Nucleus accumbens (tissue), 56 donors: Measurements from ENCODE around the gene GPR152.
"Not testable (repeated sequence)": the region's sequence is repeated elsewhere in the genome, so short reads cannot be mapped to it uniquely, and the experiment has no call there.

Experiments
- DNase-seq, 56 donors: peaks; one replicate each; lab custom pipeline; 2025; lab: John Stamatoyannopoulos, UW

GPR152 gene

DNA sequence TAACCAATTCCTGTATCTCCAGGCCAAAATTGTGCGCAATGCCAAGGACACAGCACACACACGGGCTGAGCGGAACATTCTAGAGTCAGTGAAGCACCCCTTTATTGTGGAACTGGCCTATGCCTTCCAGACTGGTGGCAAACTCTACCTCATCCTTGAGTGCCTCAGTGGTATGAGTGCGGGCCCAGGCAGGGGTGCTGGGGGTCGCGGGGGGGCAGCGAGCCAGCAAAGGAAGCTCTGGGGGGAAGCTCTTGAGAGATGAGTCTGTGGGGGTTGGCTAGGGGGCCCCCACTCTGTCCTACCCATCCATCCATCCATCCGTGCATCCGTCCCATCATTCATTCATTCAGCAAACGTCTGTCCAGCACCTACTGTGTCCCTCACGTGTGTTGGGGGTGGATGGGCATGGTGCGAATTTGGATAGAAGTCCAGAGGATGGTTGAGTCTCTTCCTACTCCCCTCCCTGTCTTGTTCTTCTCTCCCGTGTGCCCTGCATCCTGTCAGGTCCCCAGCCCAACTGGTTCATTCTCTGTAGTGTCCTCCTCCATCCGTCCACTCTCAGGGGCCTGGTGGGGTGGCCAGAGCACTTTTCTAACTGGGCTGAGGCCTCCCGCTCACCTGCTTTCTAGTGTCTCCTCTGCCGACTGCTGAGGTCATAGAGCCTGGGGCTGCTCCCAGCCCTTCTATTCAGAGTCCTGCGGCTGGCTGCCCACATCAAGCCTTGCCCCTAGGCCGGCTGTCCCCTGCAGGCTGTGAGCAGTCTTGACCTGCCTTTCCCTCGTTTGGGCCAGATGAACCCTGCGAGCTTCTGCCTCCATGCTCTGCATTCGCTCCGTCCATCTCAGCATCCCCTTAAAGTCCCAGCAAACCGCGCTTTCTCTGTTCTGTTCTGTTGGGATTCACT, 20.9 kb downstream of the GPR152 start:
- DNase-seq = no peak

GRCh38 chr11:67429722-67430121, 22.8 kb downstream of the GPR152 start:
- no peak for DNase-seq

- DNase-seq = no peak
These were observed 23.4 kb downstream of the GPR152 start for GRCh38 chr11:67429038-67429668.

- peak; percentile 82 to 99 (median 96) for DNase-seq
These were observed 24.2 kb downstream of the GPR152 start, which contains the start of gene RPS6KB2 for GRCh38 chr11:67428052-67429001. TSS of gene RPS6KB2 (plus strand) at chr11:67428494. CDS start at chr11:67428546, 52 bp downstream.

DNA sequence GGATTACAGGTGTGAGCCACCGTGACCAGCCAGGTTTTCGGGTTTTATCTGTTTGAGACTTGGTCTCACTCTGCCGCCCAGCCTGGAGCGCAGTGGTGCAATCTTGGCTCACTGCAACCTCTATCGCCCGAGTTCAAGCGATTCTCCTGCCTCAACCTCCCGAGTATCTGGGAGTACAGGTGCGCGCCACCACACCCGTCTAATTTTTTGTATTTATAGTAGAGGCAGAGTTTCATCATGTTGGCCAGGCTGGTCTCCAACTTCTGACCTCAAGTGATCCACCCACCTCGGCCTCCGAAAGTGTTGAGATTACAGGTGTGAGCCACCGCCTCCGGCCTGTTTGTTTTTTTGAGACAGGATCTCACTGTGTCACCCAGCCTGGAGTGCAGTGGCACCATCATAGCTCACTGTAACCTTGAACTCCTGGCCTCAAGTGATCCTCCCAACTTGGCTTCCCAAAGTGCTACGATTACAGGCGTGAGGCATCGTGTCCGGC, 25.1 kb downstream of the GPR152 start:
- DNase-seq = not testable (repeated sequence)

GRCh38 chr11:67423891-67424613, 28.5 kb downstream of the GPR152 start:
- no peak for DNase-seq

- DNase-seq = no peak
These were observed 29.1 kb downstream of the GPR152 start for GRCh38 chr11:67423466-67423865.

DNA sequence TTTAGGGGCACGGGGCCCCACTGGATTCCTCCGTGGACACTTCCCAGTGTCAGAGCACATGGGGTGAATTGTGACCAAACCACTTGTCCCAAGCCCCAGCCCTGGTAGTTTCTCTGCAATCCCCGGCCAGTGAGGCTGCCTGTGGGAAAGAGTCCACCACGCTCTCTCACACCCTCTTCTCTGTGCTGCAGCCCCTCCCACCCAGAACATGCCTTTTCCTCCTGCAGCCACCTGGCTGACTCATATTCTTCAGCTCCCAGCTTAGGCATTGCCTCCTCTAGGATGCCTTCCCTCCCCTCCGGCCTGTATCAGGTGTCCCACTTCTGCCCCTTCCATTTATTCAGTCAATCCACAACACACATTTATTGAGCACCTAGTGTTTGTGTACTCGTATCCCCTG, 29.6 kb downstream of the GPR152 start:
- DNase-seq = no peak

DNA sequence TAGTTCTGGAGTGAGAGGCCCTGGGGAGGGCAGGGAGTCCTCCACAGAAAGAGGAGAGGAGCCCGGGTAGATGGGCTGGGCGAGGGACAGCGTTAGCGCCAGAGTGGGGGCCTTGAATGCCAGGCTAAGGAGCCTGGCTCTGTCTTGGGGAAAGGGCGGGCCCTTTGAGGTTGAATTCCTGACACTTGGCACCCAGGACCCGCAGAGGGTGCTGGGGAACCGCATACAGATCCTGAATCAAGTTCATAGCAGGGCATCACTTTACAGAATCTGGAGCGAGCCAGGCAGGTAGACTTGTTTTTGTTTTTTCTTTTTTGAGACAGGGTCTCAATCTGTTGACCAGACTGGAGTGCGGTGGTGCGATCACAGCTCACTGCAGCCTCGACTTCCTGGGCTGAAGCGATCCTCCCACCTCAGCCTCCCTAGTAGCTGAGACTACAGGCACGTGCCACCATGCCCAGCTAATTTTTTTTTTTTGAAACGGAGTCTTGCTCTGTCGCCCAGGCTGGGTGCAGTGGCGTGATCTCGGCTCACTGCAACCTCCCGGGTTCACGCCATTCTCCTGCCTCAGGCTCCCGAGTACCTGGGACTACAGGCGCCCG, 31.0 kb downstream of the GPR152 start:
- no peak for DNase-seq

DNA sequence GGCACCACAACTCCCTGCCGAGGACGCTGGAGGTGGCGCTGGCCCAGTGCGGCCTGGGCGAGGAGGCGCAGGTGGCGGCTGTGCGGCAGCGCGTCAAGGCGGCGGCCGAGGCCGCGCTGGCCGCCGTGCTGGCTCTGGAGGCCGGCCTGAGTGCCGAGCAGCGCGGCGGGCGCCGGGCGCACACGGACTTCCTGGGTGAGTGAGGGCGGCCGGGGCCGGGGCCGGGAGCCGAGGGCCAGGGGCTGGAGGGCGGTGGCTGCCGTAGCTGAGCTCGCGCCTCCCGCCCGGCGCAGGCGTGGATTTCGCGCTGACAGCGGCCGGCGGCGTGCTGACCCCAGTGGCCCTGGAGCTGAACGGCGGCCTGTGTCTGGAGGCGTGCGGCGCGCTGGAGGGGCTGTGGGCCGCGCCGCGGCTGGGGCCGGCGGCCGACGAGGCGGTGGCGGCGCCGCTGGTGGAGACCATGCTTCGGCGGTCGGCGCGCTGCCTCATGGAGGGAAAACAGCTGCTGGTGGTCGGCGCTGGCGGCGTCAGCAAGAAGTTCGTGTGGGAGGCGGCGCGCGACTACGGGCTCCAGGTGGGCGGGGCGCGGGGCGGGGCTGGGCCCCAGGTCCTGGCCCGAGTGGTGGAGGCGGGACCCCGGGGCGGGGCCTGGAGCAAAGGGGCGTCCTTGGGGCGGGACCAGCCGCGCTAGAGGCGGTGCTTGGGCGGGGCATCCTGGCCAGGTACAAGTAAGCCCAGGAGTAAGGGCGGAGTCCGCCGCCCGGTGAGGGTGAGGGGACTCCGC, 31.7 kb downstream of the GPR152 start:
- peak; percentile 44 to 96 (median 85) for DNase-seq

- DNase-seq = no peak
These were observed 32.3 kb downstream of the GPR152 start for GRCh38 chr11:67420147-67420645.

GRCh38 chr11:67419325-67420049, 33.0 kb downstream of the GPR152 start:
- DNase-seq = no peak

GRCh38 chr11:67418476-67419281, 33.9 kb downstream of the GPR152 start:
- DNase-seq = peak in 5 of 56 donors; percentile 10 to 43 (median 34)

- peak in 1 of 56 donors; percentile 54 for DNase-seq
These were observed 35.1 kb downstream of the GPR152 start for GRCh38 chr11:67417425-67417824.

GRCh38 chr11:67416416-67417335, 35.9 kb downstream of the GPR152 start:
- peak in 17 of 56 donors; percentile 16 to 56 (median 34) for DNase-seq
